GM18951 (cell line): Measurements from ENCODE around the gene FAM76A.
"Not testable (repeated sequence)": the region's sequence is repeated elsewhere in the genome, so short reads cannot be mapped to it uniquely, and the experiment has no call there.

Experiments used
- POLR2A ChIP-seq: IDR thresholded peaks from 4 replicates; pipeline ENCODE4 v1.6.1; 2011; ENCODE audit warnings: mild to moderate bottlenecking; ENCODE audit not compliant: insufficient read length, insufficient read depth; ENCODE audit errors: extremely low read depth
- in situ Hi-C: fragments of 300-500 bp; cut with MboI; formaldehyde crosslinking; loops from one replicate; pipeline ENCODE4 v1.12.0; 2022; ENCODE audit warnings: low sequenced_read_pairs, mixed read lengths, inconsistent platforms; ENCODE audit not compliant: unreplicated experiment

FAM76A gene

DNA sequence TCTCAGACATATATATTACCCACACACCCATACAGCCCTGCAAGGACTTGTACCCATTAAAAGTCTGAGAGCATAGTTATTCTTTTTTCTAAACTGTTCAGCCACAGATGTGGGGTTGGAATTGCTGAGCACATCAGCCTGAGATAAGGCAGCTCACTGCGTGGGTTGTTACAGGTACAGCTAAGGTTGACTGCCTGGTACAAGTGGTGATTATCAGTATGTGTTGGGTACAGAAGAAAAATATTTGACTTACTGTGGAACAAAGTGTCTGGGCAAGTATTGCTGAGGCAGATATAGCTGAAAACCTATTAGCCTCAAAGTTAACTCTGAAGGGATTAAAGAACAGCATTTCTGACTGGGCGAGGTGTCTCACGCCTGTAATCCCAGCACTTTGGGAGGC lies 52.3 kb downstream of the FAM76A start:
- in situ Hi-C loops, result no loop called here
- TF ChIP-seq POLR2A, result no peak

DNA sequence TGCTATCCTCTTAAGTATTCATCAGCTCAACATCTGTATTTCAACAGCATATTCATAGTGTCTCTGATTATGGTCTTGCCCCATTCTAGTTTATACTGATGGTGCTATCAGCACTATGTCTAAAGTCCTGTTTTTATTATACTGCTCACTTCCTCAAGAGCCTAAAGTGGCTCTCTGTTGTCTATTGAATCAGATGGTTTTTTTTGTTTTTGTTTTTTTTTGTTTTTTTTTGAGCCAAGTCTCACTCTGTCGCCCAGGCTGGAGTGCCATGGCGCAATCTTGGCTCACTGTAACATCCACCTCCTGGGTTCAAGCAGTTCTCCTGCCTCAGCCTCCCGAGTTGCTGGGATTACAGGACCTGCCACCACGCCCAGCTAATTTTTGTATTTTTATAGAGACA lies 53.4 kb downstream of the FAM76A start:
- TF ChIP-seq POLR2A, result no peak
- in situ Hi-C loops, result no loop called here

GRCh38 chr1:27782950-27783349 lies 57.2 kb downstream of the FAM76A start:
- no peak for TF ChIP-seq POLR2A

DNA sequence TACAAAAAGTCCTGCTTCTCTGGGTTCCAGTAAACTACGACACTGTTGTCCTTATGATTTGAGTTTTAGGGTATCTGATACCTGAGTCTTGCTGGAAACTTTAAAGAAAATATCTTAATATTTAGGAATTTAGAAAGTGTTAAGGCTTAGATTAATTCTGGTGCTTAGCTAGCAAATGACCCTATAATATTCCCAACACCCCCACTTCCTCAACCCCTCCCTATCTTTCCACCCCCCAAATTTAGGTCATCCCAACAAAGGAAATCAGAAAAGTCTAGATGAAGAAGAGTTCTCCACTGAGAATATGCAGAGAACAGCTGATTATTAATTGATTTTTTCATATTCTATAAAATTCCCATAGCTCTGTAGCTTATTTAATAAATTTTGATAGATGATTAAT lies 58.9 kb downstream of the FAM76A start:
- no peak for TF ChIP-seq POLR2A
- in situ Hi-C loops, result no loop called here

More at GRCh38 chr1:27782950-27783349, 57.2 kb downstream of the FAM76A start:
- in situ Hi-C loops, result no loop called here

- in situ Hi-C loops, result no loop called here
- no peak for TF ChIP-seq POLR2A
Observed at GRCh38 chr1:27785781-27786455, 60.2 kb downstream of the FAM76A start.

DNA sequence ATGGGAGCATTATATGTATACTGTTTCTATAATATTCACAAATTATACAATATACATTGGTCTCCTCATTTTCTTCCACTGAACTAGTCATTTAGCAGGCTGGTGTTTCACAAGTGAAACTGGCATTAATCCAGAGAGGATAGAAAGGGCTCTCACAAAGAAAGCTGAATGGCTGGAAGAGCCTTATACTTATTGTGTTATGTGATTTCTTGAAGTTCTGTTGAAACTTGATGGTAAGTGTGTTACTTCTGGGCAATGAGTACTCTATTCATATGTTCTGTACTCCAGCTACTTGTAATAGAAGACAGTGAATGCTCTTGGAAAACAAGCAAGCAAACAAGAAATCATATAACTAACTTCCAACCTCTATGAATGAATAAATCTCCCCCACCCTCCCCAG lies 62.1 kb downstream of the FAM76A start:
- in situ Hi-C loops, result no loop called here
- no peak for TF ChIP-seq POLR2A

GRCh38 chr1:27789540-27790041 lies 63.8 kb downstream of the FAM76A start:
- no peak for TF ChIP-seq POLR2A
- in situ Hi-C loops, result no loop called here

DNA sequence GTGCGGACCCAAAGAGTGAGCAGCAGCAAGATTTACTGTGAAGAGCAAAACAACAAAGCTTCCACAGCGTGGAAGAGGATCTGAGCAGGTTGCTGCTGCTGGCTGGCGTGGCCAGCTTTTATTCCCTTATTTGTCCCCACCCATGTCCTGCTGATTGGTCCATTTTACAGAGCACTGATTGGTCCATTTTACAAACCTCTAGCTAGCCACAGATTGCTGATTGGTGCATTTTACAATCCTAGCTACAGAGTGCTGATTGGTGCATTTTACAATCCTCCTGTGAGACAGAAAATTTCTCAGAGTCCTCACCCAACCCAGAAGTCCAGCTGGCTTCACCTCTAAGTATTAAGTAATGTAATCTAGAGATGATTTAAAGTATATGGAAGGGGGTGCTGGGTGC lies 64.5 kb downstream of the FAM76A start:
- in situ Hi-C loops, result not testable (repeated sequence)

GRCh38 chr1:27795601-27796000 lies 69.8 kb downstream of the FAM76A start:
- no peak for TF ChIP-seq POLR2A
- in situ Hi-C loops, result no loop called here

DNA sequence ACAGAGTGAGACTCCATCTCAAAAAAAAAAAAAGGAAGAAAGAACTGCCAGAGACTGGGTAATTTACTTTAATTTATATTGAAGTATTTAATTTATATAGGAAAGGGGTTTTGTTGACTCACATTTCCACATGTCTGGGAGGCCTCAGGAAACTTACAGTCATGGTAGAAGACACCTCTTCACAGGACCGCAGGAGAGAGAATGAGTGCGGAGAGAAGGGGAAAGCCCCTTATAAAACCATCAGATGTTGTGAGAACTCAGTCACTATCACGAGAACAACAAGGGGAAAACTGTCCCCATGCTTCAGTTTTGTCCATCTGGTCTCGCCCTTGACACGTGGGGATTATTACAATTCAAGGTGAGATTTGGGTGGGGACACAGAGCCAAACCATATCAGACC lies 79.0 kb downstream of the FAM76A start:
- TF ChIP-seq POLR2A, result no peak
- in situ Hi-C loops, result no loop called here

GRCh38 chr1:27806758-27807157 lies 81.0 kb downstream of the FAM76A start:
- in situ Hi-C loops, result no loop called here
- no peak for TF ChIP-seq POLR2A

DNA sequence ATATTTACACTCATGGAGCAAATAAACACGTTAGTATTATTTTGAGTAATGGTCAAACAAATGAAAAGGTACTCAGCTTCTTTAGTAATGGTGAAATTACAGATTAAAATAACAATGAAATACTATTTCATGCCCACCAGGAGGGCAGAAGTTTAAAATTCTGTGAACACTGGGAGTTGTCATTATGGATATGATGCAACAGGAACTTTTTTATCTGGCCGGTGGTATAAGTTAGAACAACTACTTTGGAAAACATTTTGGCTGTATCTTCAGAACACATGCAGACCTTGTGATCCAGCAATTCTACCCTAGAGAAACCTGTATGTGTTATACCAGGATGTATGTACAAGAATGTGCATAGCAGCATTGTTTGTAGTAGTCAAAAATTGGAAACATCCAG lies 81.6 kb downstream of the FAM76A start:
- in situ Hi-C loops, result no loop called here
- TF ChIP-seq POLR2A, result no peak

DNA sequence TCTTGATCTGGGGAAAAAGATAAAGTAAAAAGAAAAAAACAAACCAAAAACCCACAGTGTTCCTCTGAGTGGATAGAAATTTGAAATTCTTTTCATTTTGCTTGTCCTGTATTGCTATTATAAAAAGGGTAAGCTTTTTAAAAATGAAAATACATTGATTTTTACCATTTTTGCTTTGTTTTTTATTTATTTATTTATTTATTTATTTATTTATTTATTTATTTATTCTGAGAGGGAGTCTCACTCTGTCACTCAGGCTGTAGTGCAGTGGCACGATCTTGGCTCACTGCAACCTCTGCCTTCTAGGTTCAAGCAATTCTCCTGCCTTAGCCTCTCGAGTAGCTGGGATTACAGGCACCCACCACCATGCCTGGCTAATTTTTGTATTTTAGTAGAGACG lies 82.4 kb downstream of the FAM76A start:
- in situ Hi-C loops, result not testable (repeated sequence)

DNA sequence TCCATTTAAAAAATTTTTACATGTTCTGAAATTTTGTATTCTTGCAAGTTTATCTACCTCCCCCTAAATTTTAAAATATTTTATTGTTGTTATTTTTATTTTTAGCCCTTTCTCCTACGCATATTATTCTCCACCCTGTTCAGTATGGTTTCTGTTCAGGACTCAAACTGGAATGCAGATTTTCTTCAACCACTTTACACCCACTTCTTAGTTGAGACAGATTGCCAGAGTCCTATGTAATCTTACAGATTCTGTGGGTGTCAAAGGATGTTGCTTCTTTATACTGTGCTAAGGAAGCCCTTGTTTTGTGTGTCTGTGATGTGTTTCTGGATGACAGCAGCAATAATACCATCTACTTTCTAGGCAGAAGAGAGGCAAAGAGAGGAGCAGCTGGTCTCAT lies 84.1 kb downstream of the FAM76A start:
- no peak for TF ChIP-seq POLR2A
- in situ Hi-C loops, result no loop called here
